KG1 (cell line): ENCODE data around the gene P2RX2.

Experiments used
- DNase-seq: peaks from one replicate; lab custom pipeline; 2025; lab: John Stamatoyannopoulos, UW

P2RX2 gene

DNA sequence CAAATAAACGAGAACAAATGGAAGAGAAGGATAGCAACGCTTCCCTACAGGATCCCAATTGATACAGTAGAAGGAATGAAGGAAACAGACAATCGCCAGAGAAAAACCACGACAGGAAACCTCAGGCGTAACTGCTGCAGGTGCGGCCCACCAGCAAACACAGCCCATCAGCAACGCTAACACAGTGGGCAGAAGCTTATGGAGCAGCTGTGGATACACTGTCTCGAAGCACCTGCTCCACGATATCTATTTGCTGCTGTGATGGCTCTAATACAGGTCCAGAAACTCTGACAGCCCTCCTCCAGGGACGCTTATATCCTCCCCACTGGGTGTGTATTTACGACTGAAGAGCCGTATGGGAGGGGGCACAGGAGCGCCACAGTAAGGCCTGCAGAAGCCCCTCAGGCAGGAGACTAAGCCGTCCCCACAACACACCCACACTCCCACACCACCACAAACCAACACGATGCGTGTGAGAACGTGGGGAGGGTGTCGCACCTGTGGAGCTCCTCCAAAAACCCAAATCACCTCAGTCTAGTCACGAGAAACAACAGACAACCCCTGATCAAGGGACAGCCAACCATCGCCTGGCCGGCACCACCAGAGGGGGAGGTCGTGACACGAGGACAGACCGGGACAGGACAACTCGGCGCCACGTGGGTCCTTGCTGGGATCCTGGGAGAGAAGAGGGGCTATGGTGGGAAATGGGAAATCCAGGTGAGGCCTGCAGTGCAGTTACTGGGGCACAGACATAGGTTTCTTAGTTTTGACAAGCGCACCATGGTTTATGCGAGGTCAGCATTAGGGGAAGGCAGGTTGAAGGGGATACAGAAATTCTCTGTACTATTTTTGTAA lies 44.6 kb downstream of the P2RX2 start:
- no peak for DNase-seq

DNA sequence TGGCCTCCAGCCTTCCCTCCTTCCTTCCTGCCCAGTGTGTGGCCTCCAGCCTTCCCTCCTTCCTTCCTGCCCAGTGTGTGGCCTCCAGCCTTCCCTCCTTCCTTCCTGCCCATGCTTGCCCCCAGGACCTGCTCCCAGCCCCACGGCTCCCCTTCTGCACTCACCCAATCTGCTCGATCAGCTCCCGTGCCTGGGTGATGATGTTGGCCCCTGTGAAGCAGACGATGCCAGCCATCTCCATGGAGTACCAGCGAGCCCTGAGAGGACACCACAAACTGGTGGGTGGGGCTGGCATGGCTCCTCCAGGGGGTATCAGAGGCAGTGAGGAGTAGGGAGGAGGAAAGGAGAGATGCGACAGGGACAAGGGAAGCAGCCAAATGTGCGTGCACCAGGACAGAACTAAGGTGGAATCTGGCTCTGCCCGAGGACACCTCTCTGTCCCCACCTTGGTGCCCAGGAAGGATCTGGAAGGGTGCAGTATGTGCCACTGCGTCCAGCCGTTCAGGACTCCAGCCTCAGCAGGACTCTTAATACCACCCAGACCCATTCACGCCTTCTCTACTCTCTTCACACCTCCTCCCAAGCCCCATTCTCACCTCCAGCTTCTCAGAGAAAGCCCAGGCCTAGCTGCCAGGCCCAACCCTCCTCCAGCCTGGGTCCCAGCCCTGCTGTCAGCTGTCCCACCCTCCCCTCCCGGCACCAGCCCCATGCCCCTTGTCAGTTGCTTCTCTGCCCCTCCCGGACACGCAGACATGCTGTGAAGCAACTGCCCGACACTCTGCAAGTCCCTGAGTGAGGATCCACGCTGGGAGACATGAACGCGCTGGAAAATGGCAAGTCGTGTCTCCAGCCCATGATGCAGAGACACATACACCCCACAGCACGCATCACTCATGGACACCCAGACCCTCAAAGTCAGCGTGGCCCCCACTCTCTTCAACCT lies 45.9 kb downstream of the P2RX2 start:
- DNase-seq, result no peak

DNA sequence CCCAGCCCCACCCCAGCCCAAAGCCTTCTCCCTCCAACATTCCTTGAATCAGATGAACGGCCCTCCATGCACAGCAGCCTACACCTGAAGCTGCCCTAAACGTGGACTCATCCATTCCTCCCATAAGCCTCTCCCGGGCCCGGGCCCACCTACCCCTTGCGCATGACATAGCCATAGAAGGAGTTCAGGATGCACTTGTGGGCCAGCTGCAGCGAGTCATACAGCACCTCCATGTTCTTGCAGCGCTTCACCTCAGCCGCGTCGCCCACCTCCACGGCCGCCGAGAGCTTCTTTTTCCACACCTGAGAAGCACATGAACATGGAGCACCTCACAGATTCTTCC lies 46.5 kb downstream of the P2RX2 start:
- no peak for DNase-seq

DNA sequence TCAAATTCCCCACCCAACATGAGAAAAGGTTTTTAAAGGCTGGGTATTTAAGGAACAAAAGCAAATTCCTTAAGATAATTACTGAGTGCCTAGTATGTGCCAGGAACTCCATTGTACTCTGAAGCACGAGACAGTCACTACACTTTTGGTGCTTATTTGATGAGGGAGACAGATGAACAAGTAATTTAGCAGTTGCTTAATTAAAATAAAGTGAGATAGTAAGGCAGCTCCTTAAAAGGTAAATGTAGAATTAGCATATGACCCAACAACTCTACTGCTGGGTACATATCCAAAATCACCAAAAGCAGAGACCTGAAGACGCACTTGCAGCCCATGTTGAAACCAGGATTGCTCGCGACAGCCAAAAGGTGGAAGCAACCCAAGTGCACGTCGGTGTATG lies 47.2 kb downstream of the P2RX2 start:
- DNase-seq, result no peak

DNA sequence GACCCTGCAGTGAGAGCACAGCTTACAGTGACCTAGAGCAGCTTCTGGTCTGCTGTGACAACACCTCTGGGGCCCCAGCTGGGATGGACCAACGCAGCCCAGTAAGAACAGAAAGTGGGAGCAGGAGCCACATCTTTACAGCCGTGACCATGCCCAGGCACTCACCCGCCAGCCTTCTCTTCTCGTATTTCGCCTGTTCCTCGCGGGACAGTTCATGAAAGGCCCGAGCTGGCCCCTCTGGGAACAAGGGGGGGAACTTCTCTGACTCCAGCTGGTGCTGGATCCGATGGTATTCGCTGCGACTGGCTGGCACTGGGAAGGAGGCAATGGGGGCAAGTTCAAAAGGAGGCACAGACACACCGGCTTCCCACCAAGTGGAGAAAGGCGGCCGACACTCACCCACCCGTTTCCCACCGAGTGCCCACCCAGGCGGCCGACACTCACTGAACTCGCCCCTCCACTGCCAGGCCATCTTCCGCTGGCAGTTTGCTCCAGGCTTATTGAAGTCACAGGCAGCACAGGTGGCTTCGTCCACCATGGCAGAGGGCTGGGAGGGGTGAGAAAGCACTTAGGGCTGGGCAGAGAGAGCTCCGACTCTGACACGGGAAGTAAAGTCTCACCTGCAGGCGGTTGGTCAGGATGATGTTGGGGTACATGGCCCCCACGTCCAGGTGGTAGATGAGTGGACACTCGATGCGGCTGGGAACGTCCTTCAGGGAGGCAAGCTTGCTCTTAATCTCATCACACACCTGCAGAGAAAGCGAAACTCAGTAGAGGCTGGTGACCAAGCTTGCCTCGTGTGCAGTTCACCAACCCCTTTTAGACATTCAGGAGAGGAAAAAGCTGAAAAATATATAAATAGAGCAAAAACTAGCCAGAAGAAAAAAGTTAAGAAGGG lies 49.9 kb downstream of the P2RX2 start:
- no peak for DNase-seq

DNA sequence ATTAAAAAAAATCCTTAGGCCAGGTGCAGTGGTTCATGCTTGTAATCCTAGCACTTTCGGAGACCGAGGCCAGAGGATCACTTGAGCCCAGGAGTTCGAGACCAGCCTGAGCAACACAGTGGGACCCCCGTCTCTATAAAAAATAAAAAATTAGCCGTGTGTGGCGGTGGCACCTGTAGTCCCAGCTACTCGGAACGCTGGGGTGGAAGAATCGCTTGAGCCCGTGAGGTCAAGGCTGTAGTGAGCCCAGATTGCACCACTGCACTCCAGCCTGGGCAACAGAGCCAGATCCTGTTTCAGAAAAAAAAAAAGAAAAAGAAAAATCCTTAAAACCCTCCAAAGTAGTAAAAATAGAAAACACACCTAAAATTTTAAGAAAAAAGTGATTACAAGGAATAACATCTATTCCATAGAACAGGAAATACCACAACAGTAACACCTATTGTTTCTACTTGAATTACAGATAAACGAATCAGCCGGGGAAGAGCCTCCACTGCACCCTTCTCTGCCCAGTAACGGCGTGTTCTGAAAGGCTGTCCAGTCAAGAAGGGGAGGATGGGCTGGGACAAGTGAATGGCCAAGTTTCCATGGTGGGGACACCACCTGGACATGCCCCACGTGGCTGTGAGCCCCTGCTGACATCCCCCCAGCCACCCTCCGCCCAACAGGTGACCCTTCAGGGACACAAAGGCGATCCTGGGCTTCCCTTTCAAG lies 50.7 kb downstream of the P2RX2 start:
- no peak for DNase-seq
